Prostate gland (tissue), 2 donors: ENCODE results near the gene PSD4. TPM values are rescaled to one million over a fixed set of nuclear protein-coding genes. Genes with fewer than 3 reads are reported as not detected.

Source experiments
- DNase-seq: peaks from one replicate; pipeline ENCODE4 v3.0.0-alpha.2; 2019; ENCODE audit warnings: low spot score
- H3K27ac ChIP-seq, 2 donors: fragments of 200-600 bp; sonication (generic); 2 replicates each; pipeline ENCODE4 v1.5.1; 2017 to 2019
- H3K27me3 ChIP-seq: fragments of 200-600 bp; sonication (generic); replicated peaks from 2 replicates; pipeline ENCODE4 v1.5.1; 2019; ENCODE audit not compliant: insufficient read depth
- H3K36me3 ChIP-seq, 2 donors: fragments of 200-600 bp; sonication (generic); 1 replicate in 1 of 2; 2 replicates in 1 of 2; pipeline versions ENCODE4 v1.5.1 to v1.8.1; 2017 to 2019
- H3K4me1 ChIP-seq: fragments of 200-600 bp; sonication (generic); replicated peaks from 2 replicates; pipeline ENCODE4 v1.5.1; 2019
- H3K4me3 ChIP-seq, 2 donors: fragments of 200-600 bp; sonication (generic); 2 replicates each; pipeline ENCODE4 v1.5.1; 2017 to 2019
- H3K9me3 ChIP-seq: fragments of 200-600 bp; sonication (generic); 2 replicates; pipeline ENCODE4 v1.5.1; 2017
- CTCF ChIP-seq, 4 experiments: fragments of 200-600 bp in 2 of 4; fragments of 450-650 bp in 2 of 4; sonication (generic) in 2 of 4; IDR thresholded peaks; 1 replicate in 3 of 4; 2 replicates in 1 of 4; pipeline ENCODE4 v1.5.1; 2016 to 2019; ENCODE audit warnings: antibody characterized with exemption in 4 of 4, mild to moderate bottlenecking in 2 of 4, moderate library complexity in 2 of 4
- POLR2A ChIP-seq: fragments of 450-650 bp; IDR thresholded peaks from one replicate; pipeline ENCODE4 v1.6.1; 2016; ENCODE audit warnings: antibody characterized with exemption, mild to moderate bottlenecking
- POLR2AphosphoS5 ChIP-seq: sonication (generic); formaldehyde crosslinking; IDR thresholded peaks from one replicate; pipeline ENCODE4 v1.6.1; 2017; ENCODE audit warnings: antibody characterized with exemption
- WGBS: methylation state at CpG from one replicate; pipeline ENCODE4 v1.1.5; 2018; 5-methylcytosine and 5-hydroxymethylcytosine counted together
- intact Hi-C: fragments of 100-400 bp; cut with DNase I; formaldehyde crosslinking; loops from one replicate; pipeline ENCODE4 v1.14.2; 2022
- total RNA-seq, 2 donors: library from RNA; depleted of rRNA; stranded (reverse); fragments of >200 nt; gene quantifications; one replicate each; pipeline ENCODE4 v1.1.0, GENCODE V29; 2016

PSD4 gene
- total RNA-seq, 2 donors from 2014 or later, result 139 to 221 TPM

GRCh38 chr2:113238871-113239839 is 65.4 kb downstream of the PSD4 start:
- Histone ChIP-seq H3K27ac (no peak overlapping the region), H3K4me1 (no peaks in the 10 kb centered on the region), H3K36me3 (no peaks in the 10 kb centered on the region), H3K9me3 (no peaks in the 10 kb centered on the region), H3K4me3 (no peak overlapping the region), H3K27me3 (no peaks in the 10 kb centered on the region)
- intact Hi-C loops, result no loop called here
- TF ChIP-seq POLR2AphosphoS5 (no peak), POLR2A (no peak), CTCF (IDR thresholded peaks at IDR 0.05) (no peak)
- 96% methylated on average over 9 of the region's 9 CpGs for WGBS
- no peak for DNase-seq

GRCh38 chr2:113240150-113240914 is 66.6 kb downstream of the PSD4 start:
- intact Hi-C loops, result no loop called here
- TF ChIP-seq POLR2A (no peak), CTCF (IDR thresholded peaks at IDR 0.05) (no peak), POLR2AphosphoS5 (peak; percentile 14)
- H3K27me3 ChIP-seq, result no peaks in the 10 kb centered on the region
- H3K4me1 ChIP-seq, result no peaks in the 10 kb centered on the region
- WGBS, result 25% methylated on average over 15 of the region's 15 CpGs
- H3K9me3 ChIP-seq, result no peaks in the 10 kb centered on the region
- H3K27ac ChIP-seq, result no peak overlapping the region
- no peaks in the 10 kb centered on the region for H3K36me3 ChIP-seq
- peak; percentile 39 for DNase-seq
- H3K4me3 ChIP-seq, result no peak overlapping the region

- WGBS, result 68% methylated on average over 18 of the region's 18 CpGs
- no peaks in the 10 kb centered on the region for H3K9me3 ChIP-seq
- H3K36me3 ChIP-seq, result no peaks in the 10 kb centered on the region
- no peak for DNase-seq
- TF ChIP-seq POLR2A, result no peak
- TF ChIP-seq CTCF (IDR thresholded peaks at IDR 0.05), result no peak
- no peak for TF ChIP-seq POLR2AphosphoS5
- H3K27me3 ChIP-seq, result no peaks in the 10 kb centered on the region
- H3K27ac ChIP-seq, result no peak overlapping the region
- intact Hi-C loops, result no loop called here
- H3K4me3 ChIP-seq, result no peak overlapping the region
- H3K4me1 ChIP-seq, result no peaks in the 10 kb centered on the region
Measured at GRCh38 chr2:113240915-113241911, 67.4 kb downstream of the PSD4 start.

- intact Hi-C loops, result no loop called here
- H3K27ac ChIP-seq, result no peak overlapping the region
- H3K4me1 ChIP-seq, result no peaks in the 10 kb centered on the region
- DNase-seq, result no peak
- TF ChIP-seq POLR2AphosphoS5 (no peak), CTCF (IDR thresholded peaks at IDR 0.05) (no peak), POLR2A (no peak)
- no peaks in the 10 kb centered on the region for H3K36me3 ChIP-seq
- no peaks in the 10 kb centered on the region for H3K27me3 ChIP-seq
- no peaks in the 10 kb centered on the region for H3K9me3 ChIP-seq
- no peak overlapping the region for H3K4me3 ChIP-seq
- WGBS, result 86% methylated on average over 6 of the region's 6 CpGs
Measured at GRCh38 chr2:113242327-113242726, 68.6 kb downstream of the PSD4 start.
